NCI-H446 (cell line): ENCODE results near the gene KMO.

Experiments
- DNase-seq, 2 experiments: peaks; one replicate each; lab custom pipeline; 2025; lab: John Stamatoyannopoulos, UW

KMO gene

GRCh38 chr1:241536969-241537368 lies 4.8 kb downstream of the KMO start:
- no peak for DNase-seq

GRCh38 chr1:241542199-241542907 lies 10.2 kb downstream of the KMO start:
- DNase-seq = no peak

GRCh38 chr1:241548008-241548407 lies 15.8 kb downstream of the KMO start:
- DNase-seq = no peak

- no peak for DNase-seq
These were observed 18.1 kb downstream of the KMO start for GRCh38 chr1:241550318-241550717.

- no peak for DNase-seq
These were observed 19.8 kb downstream of the KMO start for GRCh38 chr1:241551759-241552638.

- DNase-seq = no peak
These were observed 21.9 kb downstream of the KMO start for GRCh38 chr1:241553886-241554592.

- no peak for DNase-seq
These were observed 23.3 kb downstream of the KMO start for GRCh38 chr1:241555526-241555925.

GRCh38 chr1:241557031-241557430 lies 24.9 kb downstream of the KMO start:
- no peak for DNase-seq

- no peak for DNase-seq
These were observed 25.5 kb downstream of the KMO start for GRCh38 chr1:241557551-241558193.

GRCh38 chr1:241560146-241560848 lies 28.1 kb downstream of the KMO start:
- DNase-seq = no peak

GRCh38 chr1:241560849-241561187 lies 28.6 kb downstream of the KMO start:
- DNase-seq = no peak

- DNase-seq = no peak
These were observed 37.7 kb downstream of the KMO start for GRCh38 chr1:241569848-241570247.

- no peak for DNase-seq
These were observed 42.0 kb downstream of the KMO start for GRCh38 chr1:241574154-241574553.

GRCh38 chr1:241579434-241579833 lies 47.3 kb downstream of the KMO start:
- no peak for DNase-seq

GRCh38 chr1:241582921-241583321 lies 50.7 kb downstream of the KMO start:
- no peak for DNase-seq

GRCh38 chr1:241586905-241587512 lies 54.8 kb downstream of the KMO start:
- DNase-seq = no peak

- DNase-seq = no peak
These were observed 57.3 kb downstream of the KMO start for GRCh38 chr1:241589521-241589920.

GRCh38 chr1:241590719-241591118 lies 58.5 kb downstream of the KMO start:
- no peak for DNase-seq

- DNase-seq = no peak
These were observed 59.1 kb downstream of the KMO start for GRCh38 chr1:241591317-241591716.

- DNase-seq = no peak
These were observed 59.6 kb downstream of the KMO start for GRCh38 chr1:241591736-241592135.

- no peak for DNase-seq
These were observed 60.2 kb downstream of the KMO start for GRCh38 chr1:241592273-241592958.
